Epithelial cell of prostate (primary cell): ENCODE data around the gene BANF1.
A peak's percentile ranks its signal among the peaks of the same experiment; 100 is the strongest.
"Not testable (repeated sequence)": the region's sequence is repeated elsewhere in the genome, so short reads cannot be mapped to it uniquely, and the experiment has no call there.

ENCODE experiments used
- DNase-seq: peaks from one replicate; pipeline ENCODE4 v3.0.0-alpha.2; 2011; ENCODE audit warnings: low read depth, low spot score
- H3K27ac ChIP-seq: fragments of 450-650 bp; 2 replicates; pipeline ENCODE4 v1.5.1; 2017; ENCODE audit warnings: mild to moderate bottlenecking

BANF1 gene

GRCh38 chr11:66008468-66009101 is 6.3 kb downstream of the BANF1 start:
- no peak for DNase-seq
- peak overlapping the region; percentile 55 for H3K27ac ChIP-seq

- H3K27ac ChIP-seq, DNase-seq: not testable (repeated sequence)
Measured at GRCh38 chr11:66010036-66010435, 7.7 kb downstream of the BANF1 start.

- peak; percentile 97 for DNase-seq
- H3K27ac ChIP-seq: peak overlapping the region; percentile 80
Measured at GRCh38 chr11:66011239-66011784, 9.0 kb downstream of the BANF1 start.

GRCh38 chr11:66011785-66012303 is 9.5 kb downstream of the BANF1 start, which contains the start of gene CST6:
Gene CST6 (plus strand): TSS chr11:66012008. CDS start chr11:66012045, 37 bp downstream.
- H3K27ac ChIP-seq: peak within 1 kb of the TSS; percentile 80

GRCh38 chr11:66012371-66012945 is 10.2 kb downstream of the BANF1 start:
- H3K27ac ChIP-seq: peak overlapping the region; percentile 80
- no peak for DNase-seq

More at GRCh38 chr11:66011785-66012303, 9.5 kb downstream of the BANF1 start, which contains the start of gene CST6:
- DNase-seq: no peak

GRCh38 chr11:66012946-66013761 is 10.9 kb downstream of the BANF1 start:
- H3K27ac ChIP-seq: peak overlapping the region; percentile 80
- peak; percentile 50 for DNase-seq

GRCh38 chr11:66013762-66014100 is 11.4 kb downstream of the BANF1 start:
- no peak overlapping the region for H3K27ac ChIP-seq
- no peak for DNase-seq

GRCh38 chr11:66014804-66015453 is 12.6 kb downstream of the BANF1 start:
- no peak for DNase-seq
- H3K27ac ChIP-seq: peak overlapping the region; percentile 35

- H3K27ac ChIP-seq: peak overlapping the region; percentile 35
- DNase-seq: no peak
Measured at GRCh38 chr11:66015454-66015881, 13.2 kb downstream of the BANF1 start.

- DNase-seq: no peak
- no peak overlapping the region for H3K27ac ChIP-seq
Measured at GRCh38 chr11:66015936-66016792, 13.9 kb downstream of the BANF1 start.

- no peak overlapping the region for H3K27ac ChIP-seq
- DNase-seq: no peak
Measured at GRCh38 chr11:66016793-66017177, 14.5 kb downstream of the BANF1 start.

- no peak for DNase-seq
- H3K27ac ChIP-seq: no peak overlapping the region
Measured at GRCh38 chr11:66017321-66017720, 15.0 kb downstream of the BANF1 start.

- no peak for DNase-seq
- H3K27ac ChIP-seq: no peak overlapping the region
Measured at GRCh38 chr11:66020212-66020611, 17.9 kb downstream of the BANF1 start.

- DNase-seq: no peak
- H3K27ac ChIP-seq: no peak overlapping the region
Measured at GRCh38 chr11:66020618-66021357, 18.5 kb downstream of the BANF1 start.

GRCh38 chr11:66022401-66023185 is 20.3 kb downstream of the BANF1 start:
- H3K27ac ChIP-seq: no peak overlapping the region
- no peak for DNase-seq

- H3K27ac ChIP-seq, DNase-seq: not testable (repeated sequence)
Measured at GRCh38 chr11:66023186-66023440, 20.8 kb downstream of the BANF1 start.

GRCh38 chr11:66026017-66026529 is 23.8 kb downstream of the BANF1 start, which contains the start of gene CATSPER1:
Gene CATSPER1 (minus strand): TSS chr11:66026479. CDS start chr11:66026379, 100 bp downstream.
- DNase-seq: no peak
- no peak within 1 kb of the TSS for H3K27ac ChIP-seq
